M059J (cell line): Measurements from ENCODE around the gene TRMO. TPM values are rescaled to one million over a fixed set of nuclear protein-coding genes. Genes with fewer than 3 reads are reported as not detected.
A peak's percentile ranks its signal among the peaks of the same experiment; 100 is the strongest.

ENCODE experiments used
- DNase-seq: peaks from one replicate; pipeline ENCODE4 v3.0.0-alpha.2; 2012; ENCODE audit warnings: low read depth
- total RNA-seq: library from RNA; depleted of rRNA; stranded (reverse); fragments of >200 nt; shearing (Covaris generic); gene quantifications from 2 replicates; pipeline ENCODE4 v1.2.3, GENCODE V29; 2014

Gene TRMO
- total RNA-seq, 1 experiment from 2014 or later = 18.4 TPM

DNA sequence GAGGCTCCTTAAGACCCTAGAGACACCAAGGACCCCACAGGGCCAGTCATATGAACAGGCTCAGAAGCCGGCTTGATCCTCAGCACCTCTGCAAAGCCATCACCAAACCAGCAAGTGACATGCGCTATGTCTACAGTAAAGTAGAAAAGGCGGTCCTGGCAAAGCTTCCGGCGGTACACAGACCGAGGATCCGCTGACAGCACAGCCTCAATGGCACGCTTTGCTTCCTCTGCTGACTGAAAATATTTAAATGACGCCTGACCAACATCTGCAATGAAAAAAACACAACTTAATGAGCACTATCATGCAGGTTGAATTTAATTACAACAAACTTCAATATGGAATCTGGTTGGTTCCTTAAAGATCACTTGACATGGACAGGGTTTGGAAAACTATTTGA, 17.6 kb downstream of the TRMO start:
- DNase-seq = no peak

DNA sequence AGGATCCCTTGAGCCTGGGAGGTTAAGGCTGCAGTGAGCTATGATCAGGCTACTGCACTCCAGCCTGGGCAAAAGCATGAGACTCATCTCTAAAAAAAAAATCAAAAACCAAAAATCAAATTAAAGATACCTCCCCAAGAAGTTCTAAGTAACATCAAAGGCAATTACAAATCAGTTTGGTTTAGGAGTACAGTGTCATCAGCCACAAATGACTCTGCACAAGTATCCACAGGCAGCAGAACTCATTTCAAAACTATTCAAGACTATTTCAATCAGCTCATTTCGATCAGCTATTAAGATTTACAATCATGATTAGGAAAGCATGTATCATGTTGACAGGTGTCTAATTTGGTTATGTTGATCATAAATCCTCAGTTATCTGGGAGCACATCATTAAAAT, 19.1 kb downstream of the TRMO start:
- DNase-seq = no peak

DNA sequence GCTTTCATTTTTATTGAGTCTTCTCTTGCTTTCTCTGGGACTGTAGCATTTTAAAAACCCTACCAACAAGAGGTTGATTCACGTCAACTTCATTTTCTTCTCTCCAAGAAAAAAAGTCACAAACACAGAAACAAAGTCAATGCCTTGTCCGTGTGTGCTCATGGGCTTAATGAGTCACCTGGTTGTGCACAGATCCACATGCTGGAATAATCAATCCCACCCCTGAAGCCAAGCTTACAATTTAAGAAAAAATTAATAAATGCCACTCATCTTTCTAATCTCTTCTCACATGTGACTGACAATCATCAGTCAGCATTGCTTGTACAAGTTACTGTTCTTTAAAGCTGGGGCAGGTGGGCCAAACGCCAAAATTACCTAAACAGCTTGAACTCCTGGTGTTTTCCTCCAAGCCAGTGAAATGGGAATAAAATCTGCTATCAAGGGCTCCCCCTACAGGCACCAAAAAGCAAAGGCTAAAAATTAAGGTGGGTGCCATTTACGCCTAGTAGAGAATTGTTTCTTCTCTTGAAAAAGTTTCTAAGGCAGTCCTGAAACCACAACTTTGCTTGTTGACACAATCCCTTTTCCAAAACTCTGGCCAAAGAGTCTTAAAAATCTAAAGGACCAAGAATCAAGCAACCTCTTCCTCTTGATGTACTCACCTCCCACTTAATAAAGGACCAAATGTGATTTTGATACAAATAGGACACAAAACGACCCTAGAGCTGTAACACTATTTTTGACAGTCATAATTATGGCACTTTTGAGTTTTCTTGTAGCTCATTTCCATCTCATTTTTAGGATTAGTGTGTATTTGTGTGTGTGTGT, 21.3 kb downstream of the TRMO start:
- peak; percentile 57 for DNase-seq

DNA sequence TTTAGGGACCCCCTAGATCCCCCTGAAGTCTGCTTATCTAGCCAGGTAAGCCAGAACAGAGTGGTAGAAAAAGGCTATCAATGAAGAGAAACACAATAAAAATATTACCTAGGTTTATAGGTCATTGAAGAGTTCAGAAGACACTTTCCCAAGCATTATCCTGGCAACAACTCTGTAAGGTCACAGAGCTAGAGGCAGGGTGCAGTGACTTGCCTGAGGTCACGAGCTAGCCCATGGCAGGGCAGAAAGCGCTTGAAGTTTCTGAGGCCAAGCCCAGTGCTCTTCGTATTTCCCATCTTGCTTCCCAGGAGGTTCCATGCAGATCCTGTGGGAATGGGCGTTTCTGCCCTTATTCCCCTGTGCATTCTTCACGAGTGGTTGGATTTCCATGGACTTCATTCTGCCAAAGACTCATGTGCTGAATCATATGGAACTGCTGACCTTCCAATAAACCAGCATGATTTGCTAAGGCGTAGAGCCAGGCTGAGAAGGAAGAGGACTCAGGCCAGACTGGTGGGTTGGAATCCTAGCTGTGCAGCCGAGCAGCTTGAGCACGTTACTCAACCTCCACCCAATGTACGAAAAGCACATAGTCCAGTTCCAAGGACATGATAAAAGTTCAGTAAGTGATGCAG, 22.1 kb downstream of the TRMO start:
- DNase-seq = no peak

DNA sequence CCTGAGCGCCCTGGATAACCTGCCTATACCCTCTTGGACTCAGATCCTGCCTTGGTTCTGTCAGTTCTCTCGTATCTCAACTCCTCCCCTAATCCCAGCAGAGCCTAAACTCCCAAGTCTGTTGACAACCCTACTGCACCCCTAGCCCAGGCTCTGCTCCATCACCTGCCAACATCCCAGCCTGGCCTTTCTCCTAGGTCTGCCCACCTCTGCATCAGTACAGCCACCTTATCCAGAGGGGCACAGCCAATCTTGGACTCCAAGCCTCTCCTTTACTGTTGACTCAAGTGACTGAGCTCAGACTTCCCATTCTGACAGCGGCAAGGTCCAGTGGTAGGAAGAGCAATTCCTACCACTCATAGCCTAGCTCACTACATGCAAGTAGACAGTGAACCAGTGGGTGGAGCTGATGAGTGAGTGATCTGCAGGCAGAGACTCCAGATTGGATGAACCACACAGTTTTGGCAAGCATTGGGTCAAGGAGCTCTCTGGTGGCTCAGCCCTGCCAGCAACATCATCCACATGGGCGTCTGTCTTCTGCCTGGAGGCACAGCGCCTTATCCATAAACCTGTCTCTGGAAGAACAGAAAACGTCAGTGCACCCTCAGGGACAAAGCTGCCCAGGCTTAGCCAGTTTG, 26.5 kb downstream of the TRMO start:
- DNase-seq = peak; percentile 55

DNA sequence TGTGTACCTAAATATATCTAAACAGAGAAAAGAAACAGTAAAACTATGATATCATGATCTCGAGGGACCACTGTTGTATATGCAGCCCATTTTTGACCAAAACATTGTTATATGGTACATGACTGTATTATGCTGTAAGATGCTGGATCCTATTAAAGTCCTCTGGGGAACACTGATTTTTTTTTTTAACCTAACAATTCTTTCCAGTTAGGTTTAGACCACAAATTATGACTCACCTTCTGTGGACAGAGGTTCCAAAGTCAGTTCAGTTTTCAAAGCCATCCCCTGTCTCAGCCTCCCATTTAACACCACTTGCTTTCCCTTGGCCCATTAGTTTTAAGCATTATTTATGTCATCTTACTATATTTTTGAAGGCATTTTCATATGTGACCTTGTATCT, 27.1 kb downstream of the TRMO start:
- peak; percentile 61 for DNase-seq

DNA sequence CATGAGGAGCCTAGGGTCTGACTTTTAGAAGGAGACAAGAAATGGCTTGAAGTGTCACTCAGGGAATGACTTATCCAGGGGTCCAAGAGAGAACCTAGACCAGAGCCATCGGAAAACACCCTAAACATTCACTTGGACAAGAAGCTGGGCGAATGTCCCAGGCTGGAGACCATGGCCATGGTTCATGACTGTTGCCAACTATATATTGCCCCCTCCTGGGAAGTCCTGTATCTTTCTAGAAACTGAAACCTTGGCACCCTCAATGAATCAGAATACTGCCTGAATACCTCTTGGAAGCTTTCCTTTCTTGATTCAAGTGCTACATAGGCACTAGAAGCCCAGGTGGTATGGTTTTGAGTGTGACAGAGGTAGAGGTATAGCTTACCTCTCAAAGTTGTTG, 29.9 kb downstream of the TRMO start:
- DNase-seq = no peak

DNA sequence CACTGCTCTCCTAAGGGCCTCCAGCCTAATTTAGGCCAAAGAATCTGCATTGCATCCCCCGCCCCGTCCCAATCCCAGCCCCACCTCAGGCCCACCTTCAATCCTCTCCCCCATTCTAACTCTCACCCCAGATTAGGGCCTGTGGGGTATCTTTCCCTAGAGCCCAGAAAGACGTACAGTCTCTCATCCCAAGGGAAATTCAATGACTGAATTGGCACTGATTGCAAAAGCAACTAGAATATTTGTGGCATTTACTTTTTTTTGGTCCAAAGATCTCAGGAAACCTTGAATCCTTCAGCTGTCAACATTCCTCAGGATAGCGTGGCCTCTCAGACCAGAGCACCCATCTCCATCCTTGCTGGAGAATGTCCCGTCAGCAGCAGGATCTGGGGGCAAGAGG, 30.6 kb downstream of the TRMO start:
- DNase-seq = no peak

DNA sequence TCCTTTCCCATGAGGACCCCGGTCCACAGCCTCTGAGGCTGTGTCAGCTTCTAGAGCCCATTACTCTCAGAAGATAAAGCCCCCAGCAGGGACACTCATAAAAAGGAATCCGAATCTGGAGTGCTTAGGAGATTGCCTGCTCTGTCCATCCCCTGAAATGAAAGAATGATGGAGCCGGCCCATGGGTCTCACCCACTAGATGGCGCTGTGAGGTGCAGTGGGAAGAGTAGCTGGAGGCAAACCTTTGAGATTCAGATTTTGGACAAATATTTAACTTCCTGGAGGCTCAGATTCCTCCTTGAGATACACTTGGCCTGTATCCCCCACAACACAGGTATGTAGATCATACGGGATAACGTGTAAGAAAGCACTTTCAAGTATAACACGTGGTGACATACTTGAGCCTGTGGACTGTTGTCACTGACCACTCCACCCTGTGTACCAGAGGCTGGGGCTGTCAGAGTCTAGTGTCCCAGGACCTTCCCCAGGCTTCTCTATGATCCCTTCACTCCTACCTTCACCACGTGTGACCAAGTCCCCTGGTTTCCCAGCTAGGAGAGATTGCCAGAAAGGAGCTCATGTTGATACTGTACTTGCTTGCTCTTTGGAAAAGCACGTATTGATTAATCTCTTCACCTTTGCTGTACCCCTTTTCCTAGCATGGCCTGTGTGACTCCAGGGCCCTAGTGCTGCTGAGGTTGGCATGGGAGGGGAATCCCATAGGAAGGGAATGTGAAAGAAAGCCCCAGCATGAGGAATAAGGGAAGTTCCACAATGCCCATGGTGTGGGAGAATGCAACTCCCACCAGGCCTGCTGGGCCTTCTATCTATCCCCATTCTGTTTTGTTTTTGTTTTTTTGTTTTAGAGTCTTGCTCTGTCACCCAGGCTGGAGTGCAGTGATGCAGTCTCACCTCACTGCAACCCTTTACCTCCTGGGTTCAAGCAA, 32.1 kb downstream of the TRMO start:
- DNase-seq = no peak

DNA sequence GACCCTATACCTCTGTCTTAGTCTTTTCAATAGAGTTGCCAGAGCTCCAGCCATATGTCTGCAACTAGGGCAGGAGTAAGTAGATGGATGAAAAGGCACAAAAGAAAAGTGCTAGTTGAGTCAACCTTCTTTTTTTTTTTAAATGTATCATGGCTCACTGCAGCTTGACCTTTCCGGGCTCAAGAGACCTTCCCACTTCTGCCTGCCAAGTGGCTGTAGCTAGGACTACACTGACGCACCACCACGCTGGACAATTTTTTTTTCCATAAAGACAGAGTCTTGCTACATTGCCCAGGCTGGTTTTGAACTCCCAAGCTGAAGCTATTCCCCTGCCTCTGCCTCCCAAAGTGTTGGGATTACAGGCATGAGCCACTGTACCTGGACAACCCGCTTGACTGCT, 42.0 kb downstream of the TRMO start:
- DNase-seq = peak; percentile 58

DNA sequence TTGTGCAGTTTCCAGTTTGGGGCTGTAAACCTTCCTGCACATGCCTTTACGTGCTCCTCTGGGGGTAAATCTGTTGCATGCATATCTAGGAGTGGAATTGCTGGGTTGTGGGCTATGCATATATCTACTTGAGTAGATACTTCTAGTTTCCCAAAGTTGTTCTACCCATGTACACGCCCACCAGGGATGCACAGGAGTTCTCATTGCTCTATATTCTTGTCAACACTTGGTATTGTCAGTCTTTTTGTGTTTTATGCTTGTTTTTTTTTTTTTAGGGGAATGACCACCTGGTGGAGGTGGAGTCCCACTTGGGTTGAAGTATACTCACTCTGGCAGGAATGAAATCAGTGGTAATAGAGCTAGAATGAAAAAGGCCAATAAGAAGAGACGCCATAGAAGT, 46.2 kb downstream of the TRMO start:
- DNase-seq = no peak

DNA sequence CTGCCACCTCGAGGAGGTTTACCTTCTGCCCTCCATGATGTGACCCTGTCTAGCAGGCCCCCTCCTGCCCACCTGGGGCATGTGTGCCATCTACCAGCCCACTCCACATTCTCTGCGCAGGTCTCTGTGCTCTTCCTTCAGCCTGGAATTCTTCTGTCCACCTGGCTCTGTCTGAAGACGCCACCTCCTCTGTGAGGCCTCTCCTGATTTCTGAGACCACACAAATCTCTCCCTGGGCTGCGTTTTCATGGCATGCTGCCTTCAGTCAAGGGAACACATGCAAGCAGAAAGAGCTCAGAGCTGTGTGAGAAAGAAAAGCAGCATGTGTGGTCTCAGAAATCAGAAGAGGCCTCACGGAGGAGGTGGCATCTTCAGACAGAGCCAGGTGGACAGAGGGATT, 47.2 kb downstream of the TRMO start:
- DNase-seq = no peak

DNA sequence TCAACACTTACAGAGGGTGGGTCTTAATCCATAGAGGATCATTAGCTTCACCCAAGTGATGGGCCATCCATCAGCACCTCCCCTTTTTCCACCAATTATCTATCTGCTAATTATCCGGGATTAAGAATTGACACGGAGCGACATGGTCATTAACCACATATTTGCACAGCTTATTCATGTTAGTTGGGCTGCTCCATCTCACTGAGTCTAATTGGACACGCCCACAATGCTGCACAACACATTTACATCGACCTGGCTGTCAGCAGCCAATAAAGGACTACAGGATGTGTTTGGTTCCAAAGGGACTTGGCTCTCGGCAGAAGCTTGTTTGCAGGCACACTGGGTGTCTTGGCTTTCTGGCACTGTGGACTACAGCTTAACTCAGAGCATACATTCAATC, 47.7 kb downstream of the TRMO start:
- DNase-seq = no peak

DNA sequence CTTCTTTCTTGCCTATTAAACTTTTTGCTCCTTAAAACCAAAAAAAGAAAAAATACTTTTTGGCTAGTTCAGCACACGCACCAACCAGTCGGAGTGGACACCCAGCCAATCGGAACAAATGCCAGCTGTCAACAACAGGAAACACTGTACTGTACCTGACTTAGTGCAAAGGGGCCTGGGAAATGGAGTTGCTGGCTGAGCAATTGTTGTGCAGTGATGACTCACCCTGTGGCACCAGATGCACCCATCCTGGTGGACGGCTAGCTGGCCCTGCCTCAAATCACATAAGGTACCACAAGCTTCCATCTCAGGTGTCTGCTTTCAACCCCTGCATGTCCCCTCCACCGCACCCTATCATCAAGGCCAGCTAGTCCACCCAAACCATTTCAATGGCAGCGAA, 48.4 kb downstream of the TRMO start:
- peak; percentile 81 for DNase-seq

DNA sequence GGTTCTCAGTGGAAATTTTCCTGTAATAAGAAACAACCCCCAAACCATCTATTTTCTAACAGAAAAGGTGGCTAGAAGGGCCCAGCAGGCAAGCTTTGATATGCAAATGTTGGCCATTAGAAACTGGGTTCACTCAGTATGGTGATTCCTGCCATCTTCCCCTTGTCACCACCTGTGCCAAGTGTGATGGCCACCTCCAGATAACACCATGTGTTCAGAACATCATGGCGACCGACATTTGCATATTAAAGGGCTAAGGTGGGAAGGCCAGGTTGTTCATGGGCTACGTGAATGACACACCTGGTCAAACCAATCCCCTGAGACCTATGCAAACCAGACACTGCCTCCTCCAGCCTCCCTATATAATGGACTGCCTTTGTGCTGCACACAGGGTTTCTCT, 48.9 kb downstream of the TRMO start:
- DNase-seq = no peak

DNA sequence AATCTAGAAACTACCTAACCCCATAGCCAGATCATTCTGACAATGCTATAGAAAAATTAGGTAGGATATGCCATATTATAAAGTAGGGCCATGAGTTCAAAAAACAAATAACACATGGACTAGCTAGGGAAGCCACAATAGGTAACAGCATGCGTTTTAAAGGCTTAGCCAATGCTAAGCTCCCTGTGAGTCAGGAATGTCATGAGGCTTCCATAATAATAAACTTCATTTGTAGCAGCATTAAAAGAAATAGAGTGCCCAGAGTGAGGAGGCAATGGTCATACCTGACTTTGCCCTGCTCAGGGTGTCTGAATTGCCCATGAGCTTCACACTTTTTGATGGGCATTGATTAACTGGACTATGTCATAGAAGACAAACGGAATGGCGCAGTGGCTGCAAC, 53.4 kb downstream of the TRMO start:
- no peak for DNase-seq

DNA sequence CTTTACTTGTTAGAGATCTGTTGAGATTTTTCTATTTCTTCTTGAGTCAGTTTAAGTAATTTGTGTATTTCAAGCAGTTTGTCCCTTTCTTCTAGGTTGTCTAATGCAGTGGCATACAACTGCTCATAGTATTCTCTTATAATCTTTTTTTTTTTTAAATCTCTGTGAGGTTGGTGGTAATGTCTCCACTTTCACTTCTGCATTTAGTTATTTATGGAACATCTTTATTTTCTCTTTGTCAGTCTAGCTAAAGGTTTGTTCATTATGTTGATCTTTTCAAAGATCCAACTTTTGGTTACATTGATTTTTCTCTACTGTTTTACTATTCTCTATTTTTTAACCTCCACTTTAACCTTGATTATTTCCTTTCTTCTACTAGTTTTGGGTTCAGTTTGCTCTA, 55.5 kb downstream of the TRMO start:
- no peak for DNase-seq

DNA sequence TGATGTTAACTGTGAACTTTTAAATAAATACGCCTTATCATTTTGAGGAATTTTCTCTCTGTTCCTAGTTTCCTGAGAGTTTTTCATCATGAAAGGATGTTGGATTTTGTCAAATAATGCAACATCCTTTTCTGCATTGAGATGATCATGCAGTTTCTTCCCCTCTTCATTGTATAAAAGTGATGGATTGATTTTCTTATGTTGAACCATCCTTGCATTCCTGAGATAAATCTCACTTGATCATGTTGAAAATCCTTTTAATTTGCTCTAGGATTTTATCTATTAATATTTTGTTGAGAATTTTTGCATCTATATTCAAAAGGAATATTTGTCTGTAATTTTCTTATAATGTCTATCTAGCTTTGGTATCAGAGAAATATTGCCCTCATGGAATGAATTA, 56.0 kb downstream of the TRMO start:
- DNase-seq = no peak

DNA sequence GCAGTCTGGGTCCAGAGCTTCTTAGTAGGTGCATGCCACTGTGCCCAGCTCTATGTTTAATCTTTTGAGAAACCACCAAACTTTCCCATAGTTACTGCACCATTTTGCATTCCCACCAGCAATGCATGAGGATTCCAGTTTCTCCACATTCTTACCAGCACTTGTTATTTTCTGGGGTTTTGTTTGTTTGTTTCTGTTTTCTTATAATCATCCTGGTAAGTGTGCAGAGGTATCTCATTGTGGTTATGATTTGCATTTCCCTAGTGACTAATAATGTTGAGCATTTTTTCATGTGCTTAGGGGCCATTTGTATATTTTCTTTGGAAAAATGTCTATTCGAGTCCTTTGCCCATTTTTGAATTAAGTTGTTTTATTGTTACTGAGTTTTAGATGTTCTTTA, 57.9 kb downstream of the TRMO start:
- peak; percentile 36 for DNase-seq

DNA sequence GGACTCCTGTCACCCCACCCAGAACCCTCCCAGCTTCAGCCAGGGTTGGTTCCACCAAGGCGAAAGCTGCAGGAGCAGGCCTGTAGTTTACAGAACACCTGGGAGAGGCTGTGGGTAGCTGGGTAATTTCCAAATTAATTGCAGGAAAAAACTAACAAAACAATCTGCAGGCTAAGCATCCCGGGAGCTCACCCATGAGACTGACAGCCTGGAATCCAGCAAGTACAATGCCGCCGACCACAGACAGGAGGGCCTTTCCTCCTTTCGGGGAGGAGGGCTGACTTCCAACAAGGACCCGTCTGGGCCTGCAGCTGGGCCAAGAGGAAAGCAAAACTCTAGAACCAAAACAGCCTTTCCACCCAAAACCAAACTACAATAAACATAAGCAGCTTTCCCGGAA, 59.0 kb downstream of the TRMO start:
- no peak for DNase-seq

DNA sequence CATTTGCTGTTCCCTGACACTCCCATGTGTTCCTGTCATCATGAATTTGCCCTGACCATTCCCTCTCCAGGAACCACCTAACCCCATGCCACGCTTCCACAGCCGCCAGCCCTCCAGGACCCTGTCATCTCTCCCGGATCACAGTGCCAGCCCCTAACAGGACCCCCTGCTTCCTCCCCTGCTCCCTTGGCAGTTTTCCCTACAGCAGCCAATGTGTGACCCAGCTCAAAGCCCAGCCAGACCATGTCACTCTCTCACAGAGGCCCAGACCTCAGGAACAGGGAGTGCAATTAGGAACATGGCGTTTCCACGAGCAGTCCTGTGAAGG, 61.2 kb downstream of the TRMO start:
- DNase-seq = no peak

DNA sequence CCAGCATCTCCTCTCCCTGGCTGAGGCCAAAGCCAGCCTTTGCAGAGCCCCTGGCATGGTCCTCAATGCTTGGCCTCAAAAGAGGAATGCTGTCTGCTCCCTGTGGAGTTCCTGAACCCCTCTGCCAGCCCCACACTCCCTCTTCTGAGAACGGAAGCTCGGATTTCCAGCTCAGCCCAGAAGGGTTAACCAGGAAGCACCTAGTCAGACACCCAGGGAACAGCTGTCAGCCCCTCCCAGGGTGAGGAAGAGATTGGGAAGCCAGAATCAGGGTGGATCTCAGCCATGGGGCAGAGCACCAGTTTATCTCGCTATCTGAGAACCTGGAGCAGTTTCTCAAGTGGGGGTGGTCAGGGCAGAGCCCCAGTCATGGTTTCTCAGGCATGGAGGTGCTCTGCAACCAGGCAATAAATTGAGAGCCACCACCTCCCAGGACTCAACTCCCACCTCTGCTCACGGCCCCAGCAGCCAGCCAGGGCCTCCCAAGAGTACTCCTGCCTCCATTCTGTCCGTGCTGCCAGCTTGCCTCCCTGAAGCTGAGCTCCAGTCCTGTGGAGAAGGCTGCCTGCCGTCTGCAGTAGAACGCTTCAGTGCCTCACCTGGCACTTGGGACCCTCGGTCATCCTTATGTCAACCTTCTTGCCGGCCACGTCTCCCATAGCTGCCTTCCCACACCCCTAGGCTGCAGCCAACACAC, 61.7 kb downstream of the TRMO start:
- no peak for DNase-seq
